GM19351 (cell line): ENCODE results near the gene ARMC5.
A peak's percentile ranks its signal among the peaks of the same experiment; 100 is the strongest.
"Not testable (repeated sequence)": the region's sequence is repeated elsewhere in the genome, so short reads cannot be mapped to it uniquely, and the experiment has no call there.

ENCODE experiments used
- ATAC-seq: cut with Tn5 transposase; IDR thresholded peaks from one replicate; pipeline ENCODE4 v1.9.1; 2021; ENCODE audit warnings: mild to moderate bottlenecking, moderate library complexity; ENCODE audit not compliant: unreplicated experiment

The ARMC5 gene

DNA sequence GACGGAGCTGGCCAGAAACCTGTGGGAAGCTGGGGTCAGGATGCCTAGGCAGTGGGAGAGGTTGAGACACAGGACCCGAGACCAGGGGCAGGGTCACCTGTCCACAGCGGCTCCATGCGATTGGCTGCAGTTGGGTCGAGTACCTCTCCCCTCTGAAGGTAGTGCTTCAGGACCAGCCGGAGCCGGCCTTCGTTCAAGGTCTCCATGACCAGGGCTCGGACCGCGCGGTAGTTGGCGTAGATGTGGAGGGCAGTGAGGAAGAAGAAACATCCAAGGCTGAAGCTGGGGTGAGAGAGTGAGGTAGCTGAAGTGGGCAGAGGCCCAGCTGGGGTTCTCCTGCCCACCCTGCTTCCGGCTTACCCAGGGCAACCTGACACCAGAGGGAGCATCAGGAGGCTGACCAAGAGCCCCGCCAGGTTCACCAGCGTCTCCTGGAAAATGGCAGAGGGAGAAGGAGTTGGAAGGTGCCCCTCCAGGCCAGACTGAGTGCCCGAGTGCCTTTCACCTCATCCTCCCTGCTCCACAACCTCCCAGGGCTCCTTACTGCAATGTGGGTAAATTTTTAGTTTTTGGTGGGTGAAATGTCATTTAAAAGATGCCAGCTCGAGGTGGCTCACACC is 34.3 kb downstream of the ARMC5 start:
- ATAC-seq = no peak

DNA sequence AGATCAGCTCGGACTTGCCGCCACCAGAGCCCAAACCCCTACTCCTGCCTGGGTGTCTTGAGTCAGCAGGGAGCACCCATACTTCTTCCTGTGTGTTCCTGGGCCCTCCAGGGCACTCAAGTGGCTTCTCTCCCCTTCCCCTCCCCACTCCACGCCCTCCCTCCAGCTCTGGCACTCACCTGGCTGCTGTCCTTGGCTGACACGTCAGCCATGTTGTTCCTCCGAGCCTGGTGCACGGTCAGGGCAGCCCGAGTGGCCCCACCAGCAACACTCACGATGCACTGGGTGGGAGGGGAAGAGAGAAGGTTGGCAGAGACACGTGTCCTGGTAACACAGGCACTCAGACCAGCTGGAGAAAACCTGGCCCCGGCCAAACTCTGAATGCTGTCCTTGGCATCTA is 37.4 kb downstream of the ARMC5 start:
- ATAC-seq = no peak

DNA sequence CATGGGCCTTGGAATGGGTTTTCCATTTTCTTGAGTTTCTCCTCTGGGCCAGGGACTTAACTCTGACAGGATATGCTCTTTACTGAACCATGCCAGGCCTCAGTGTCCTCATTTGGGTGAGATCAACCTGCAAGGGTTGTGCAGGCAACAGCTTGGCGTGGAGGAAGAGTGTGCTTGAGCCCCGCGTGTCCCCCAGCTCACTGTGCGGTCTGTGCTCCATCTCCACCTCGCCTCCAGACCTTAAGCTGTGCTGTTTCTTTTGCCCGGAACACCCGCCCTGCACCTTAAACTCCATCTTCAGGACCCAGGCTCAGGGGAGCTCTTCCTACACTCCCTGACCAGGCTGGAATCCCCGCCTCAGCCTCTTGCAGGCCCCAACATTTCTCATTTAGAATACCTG is 39.2 kb downstream of the ARMC5 start:
- ATAC-seq = no peak

DNA sequence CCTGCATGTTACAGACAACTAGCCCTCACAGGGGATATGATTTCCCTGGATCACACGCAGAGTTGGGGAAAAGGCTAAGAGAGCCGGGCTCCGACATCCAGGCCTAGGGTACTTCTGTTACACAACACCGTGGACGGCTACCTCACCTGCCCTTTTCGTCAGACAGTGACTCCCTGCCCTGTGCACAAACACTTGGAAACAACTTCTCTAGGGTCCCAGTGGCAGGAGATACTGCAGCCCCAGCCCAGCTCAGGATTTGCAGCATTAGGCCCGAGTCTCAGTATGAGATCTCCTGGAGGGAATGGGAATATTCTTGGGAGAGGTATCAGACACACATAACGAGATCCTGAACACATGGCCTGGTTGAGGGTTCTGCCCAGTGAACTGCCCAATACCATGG is 40.6 kb downstream of the ARMC5 start:
- no peak for ATAC-seq

DNA sequence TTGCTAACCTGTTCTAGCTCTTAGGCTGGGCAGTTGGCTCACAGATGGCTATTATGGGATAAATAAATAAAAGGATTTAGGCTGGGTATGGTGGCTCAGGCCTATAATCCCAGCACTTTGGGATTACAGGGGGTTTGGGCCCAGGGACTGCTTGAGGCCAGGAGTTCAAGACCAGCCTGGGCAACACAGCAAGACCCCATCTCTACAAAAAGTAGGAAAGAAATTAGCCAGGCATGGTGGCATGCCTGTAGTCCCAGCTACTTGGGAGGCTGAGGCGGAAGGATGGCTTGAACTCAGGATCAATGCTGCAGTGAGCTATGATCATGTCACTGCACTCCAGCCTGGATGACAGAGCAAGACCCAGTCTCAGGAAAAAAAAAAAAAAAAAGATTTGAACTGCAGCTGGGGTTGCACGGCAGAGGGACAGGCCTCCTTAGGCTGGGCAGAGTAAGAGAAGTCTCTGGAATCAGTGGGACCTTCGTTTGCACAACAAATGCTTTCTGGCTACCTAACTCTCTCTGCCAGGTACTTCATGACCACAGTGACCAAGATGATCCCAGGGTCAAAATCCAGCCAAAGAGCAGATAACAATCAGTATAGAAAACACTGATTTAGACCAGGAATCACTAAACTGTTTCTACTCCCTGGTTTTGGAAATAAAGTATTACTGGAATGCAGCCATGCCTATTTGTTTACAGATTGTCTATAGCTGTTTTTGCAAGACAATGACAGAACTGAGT is 42.1 kb downstream of the ARMC5 start:
- ATAC-seq = no peak

DNA sequence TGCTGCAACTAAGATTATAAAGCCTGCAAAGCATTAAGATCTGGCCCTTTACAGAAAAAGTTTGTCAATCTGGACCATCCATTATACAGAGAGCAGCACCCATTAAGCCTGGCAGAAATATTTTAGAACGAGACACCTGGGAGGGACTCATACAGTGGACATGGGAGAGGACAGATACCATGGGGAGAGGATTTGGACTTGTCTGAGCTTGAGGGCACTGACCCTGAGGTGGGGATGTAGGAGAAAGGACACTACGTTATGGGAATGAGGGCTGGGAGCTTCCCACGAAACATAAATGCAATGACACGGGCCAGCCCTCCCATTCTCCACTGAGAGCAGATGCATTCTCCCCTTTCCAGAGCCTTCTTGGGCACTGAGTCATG is 42.7 kb downstream of the ARMC5 start:
- no peak for ATAC-seq

DNA sequence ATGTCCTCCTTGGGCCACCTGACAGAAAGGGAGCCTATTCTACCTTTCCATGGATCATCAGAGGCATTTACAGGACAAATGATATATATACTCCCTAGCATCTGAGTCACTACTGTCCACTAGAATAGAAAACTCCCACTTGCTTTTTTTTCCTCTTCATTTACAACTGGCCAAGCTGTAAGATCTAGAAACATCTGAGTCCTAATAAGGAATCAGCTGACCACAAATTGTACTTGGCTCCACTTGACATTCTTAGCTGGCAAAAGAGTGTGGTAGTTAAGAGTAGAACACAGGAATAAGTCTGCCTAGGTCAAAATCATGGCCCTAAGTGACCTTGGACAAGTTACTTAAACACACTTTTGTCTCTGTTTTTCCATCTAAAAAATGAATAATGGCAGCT is 43.7 kb downstream of the ARMC5 start:
- no peak for ATAC-seq

DNA sequence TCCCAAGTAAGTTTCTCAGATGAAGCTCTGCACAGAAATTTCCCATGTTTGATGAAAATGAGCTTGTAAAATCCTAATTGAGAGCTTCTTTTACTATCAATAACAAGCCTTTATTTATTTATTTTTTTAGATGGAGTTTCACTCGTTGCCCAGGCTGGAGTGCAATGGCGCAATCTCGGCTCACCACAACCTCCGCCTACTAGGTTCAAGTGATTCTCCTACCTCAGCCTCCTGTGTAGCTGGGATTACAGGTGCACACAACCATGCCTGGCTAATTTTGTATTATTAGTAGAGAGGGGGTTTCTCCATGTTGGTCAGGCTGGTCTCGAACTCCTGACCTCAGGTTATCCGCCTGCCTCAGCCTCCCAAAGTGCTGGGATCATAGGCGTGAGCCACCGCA is 44.3 kb downstream of the ARMC5 start:
- ATAC-seq = not testable (repeated sequence)

DNA sequence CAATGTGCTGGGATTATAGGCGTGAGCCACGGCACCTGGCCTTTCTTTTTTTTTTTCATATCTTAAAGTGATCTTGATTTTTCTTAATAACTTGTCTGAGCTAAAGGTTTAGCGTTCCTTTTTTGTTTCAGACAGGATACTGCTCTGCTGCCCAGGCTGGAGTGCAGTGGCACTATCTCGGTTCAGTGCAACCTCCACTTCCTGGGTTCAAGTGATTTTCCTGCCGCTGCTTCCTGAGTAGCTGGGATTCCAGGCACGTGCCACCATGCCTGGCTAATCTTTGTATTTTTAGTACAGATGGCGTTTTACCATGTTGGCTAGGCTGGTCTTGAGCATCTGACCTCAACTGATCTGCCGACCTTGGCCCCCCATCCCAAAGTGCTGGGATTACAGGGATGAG is 44.9 kb downstream of the ARMC5 start:
- no peak for ATAC-seq

DNA sequence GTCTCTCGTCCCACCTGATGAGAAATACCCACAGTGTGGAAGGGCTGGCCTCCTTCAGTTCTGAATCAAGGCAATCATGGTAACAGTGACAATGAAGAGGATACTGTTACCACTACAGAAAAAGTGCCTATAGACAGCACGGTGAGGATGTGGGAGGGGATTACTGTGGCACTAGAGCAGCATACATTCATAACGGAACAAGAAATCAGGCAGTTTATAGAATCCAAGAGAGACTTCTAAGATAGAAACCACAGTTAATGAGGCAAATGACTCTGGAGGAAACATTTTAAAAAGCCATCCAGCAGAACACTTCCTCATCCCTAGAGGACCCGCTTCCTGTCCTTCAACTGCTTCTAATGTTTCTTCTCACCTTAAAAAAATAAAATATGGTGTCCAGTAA is 46.2 kb downstream of the ARMC5 start:
- ATAC-seq = peak; percentile 48

DNA sequence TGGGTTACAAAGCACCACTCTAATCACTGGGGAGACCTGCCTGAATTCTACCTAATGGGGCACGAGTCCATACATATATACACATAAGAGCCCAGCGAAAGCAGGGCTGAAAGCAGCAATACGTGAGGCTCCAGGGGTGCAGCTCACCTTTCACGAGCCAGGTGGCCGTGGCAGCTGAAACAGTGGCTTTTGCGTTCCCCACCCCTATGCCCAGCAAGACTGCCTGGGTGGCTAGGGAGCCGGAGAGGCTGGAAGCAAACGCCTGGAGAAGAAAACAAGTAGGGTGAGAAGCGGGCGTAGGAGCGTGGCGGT is 48.3 kb downstream of the ARMC5 start:
- peak; percentile 1 for ATAC-seq

DNA sequence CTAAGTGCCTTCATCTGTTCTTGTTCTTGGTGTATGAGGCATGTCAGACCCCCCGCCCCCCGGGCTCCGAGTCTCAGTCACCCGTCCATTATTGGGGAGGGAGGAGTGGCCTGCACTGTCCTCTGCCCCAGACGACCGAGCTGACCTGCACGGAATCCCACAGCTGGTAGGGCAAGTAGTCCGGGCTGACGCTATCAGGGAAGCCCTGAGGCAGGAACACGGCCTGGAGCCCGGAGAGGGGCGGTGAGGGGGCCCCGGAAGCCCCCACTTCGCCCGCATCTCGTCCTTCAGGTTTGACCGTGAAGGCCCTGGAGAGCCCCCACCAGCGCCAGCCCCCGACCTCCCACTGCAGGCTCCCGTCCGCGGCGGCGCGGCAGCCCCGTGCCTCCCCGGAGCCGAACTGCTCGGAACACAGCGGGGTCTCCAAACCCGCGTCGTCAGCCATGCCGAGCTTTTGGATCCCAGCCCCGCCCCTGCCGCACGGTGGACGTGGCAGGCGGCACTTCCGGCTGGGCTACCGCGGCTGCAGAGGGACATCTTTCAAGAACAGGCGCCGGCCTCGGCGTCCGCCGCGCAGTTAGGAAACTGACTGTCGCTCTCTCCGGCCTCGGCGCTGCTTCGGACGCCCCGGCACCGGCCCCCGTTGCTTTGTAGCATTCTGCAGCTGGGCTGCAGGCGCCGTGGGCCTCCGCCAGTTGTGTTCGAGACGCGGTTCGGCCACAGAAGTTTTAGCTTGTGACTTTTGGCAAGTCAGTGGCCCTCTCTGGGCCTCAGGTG is 48.8 kb downstream of the ARMC5 start, which contains the start of gene RUSF1:
Gene RUSF1, minus strand, starts transcription at position 463 of the 777 bp plus-strand sequence. Its CDS starts 18 bp downstream, at position 445.
- peak; percentile 88 for ATAC-seq

DNA sequence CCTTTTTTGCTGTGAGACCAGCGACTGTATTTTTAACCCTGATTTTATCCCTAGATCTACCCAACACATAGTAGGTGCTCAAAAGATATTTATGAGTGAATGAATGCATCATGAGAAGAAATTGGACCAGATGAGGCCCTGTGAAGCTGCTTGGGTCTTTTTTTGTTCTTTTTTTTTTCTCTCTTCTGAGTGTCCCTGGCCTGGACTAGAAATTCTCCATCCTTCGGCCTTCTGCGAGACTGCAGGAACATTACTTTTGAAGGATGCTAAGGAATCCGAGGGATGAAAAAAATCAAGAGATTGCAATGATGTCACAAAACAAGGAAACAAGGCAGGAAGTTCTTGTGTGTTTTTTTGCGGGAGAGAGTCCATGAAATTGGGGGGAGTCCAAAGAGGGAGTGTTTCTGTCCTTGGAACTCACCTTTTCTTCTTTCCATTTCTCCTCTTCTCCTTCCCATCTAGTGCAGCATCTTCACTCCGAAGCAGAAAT is 49.5 kb downstream of the ARMC5 start:
- ATAC-seq = peak; percentile 0

DNA sequence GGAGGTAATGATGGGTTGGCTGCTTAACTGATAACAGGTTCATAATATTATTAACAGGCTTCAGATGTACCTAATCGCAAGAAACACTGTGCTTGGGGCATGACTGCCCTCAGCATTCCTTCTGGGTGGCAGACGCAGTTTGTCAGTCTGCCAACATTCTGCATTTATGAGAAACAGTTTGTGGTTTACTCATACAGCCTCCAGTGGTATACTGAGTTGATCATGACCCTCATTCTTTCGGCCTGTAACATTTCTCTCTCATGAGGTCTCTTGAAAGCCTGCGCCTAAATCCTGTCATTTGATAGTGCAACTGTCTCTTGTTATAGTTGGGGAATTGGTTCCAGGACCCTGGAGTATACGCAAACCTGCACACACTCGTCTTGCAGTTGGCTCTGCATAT is 53.8 kb downstream of the ARMC5 start:
- no peak for ATAC-seq

DNA sequence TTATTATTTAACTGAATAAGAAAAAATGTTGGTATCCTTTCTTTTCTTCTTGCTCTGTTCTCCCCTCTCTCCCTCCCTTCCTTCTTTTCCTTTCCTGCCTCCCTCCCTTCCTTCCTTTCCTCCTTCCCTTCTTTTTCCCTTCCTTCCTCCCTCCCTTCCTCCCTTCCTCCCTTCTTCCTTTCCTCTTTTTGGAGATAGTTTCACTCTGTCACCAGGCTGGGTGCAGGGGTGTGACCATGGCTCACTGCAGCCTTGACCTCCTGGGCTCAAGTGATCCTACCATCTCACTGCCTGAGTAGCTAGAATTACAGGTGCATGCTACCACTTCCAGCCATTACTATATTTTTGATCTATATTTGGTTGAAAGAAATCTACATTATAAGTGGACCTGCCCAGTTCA is 54.6 kb downstream of the ARMC5 start:
- ATAC-seq = no peak
